CD14-positive monocyte (primary cell): Measurements from ENCODE around the gene PRRX2. TPM values are rescaled to one million over a fixed set of nuclear protein-coding genes. Genes with fewer than 3 reads are reported as not detected.

Experiments
- DNase-seq, 3 donors: peaks; one replicate each; pipeline ENCODE4 v3.0.0-alpha.2; 2011 to 2022
- H2AFZ ChIP-seq: 2 replicates; pipeline ENCODE4 v1.6.0; 2012; ENCODE audit warnings: mild to moderate bottlenecking, low read depth, low read length, inconsistent platforms; ENCODE audit not compliant: insufficient read depth, poor library complexity, severe bottlenecking
- H3K27ac ChIP-seq, 2 donors: 1 replicate in 1 of 2; 2 replicates in 1 of 2; pipeline ENCODE4 v1.5.1; 2012 to 2013; ENCODE audit warnings: low read length in 2 of 2, control low read depth in 1 of 2, inconsistent platforms in 1 of 2, low read depth in 1 of 2, mild to moderate bottlenecking in 1 of 2
- H3K27me3 ChIP-seq, 2 donors: one replicate each; pipeline versions ENCODE4 v1.6.0 to v1.6.1; 2011 to 2013; ENCODE audit warnings: low read length in 2 of 2; ENCODE audit not compliant: control insufficient read depth in 2 of 2, insufficient read depth in 2 of 2
- H3K36me3 ChIP-seq, 2 donors: replicated peaks in 1 of 2; 1 replicate in 1 of 2; 2 replicates in 1 of 2; pipeline versions ENCODE4 v1.5.1 to v1.6.1; 2012 to 2013; ENCODE audit warnings: low read length in 2 of 2, control low read depth in 1 of 2, inconsistent platforms in 1 of 2, mild to moderate bottlenecking in 1 of 2; ENCODE audit not compliant: insufficient read depth in 2 of 2, control insufficient read depth in 1 of 2
- H3K4me1 ChIP-seq, 2 donors: 1 replicate in 1 of 2; 2 replicates in 1 of 2; pipeline versions ENCODE4 v1.5.1 to v1.6.1; 2012 to 2013; ENCODE audit warnings: low read length in 2 of 2, control low read depth in 1 of 2, inconsistent platforms in 1 of 2, mild to moderate bottlenecking in 1 of 2, moderate library complexity in 1 of 2; ENCODE audit not compliant: insufficient read depth in 2 of 2, control insufficient read depth in 1 of 2
- H3K4me2 ChIP-seq: replicated peaks from 2 replicates; pipeline ENCODE3; 2012; ENCODE audit warnings: low read length, moderate library complexity, mild to moderate bottlenecking; ENCODE audit not compliant: poor library complexity, severe bottlenecking; ENCODE audit errors: extremely low read depth
- H3K4me3 ChIP-seq, 3 experiments: fragments of 200-600 bp in 1 of 3; sonication (generic) in 1 of 3; replicated peaks in 1 of 3; 1 replicate in 2 of 3; 2 replicates in 1 of 3; pipeline ENCODE4 v1.5.1; 2011 to 2013; ENCODE audit warnings: low read length in 3 of 3, mild to moderate bottlenecking in 3 of 3, control low read depth in 2 of 3, low read depth in 2 of 3, inconsistent platforms in 1 of 3, moderate library complexity in 1 of 3
- H3K79me2 ChIP-seq: 2 replicates; pipeline ENCODE4 v1.6.0; 2012; ENCODE audit warnings: mild to moderate bottlenecking, control low read depth, inconsistent platforms, low read length, moderate library complexity; ENCODE audit not compliant: insufficient read depth
- H3K9ac ChIP-seq: 2 replicates; pipeline ENCODE4 v1.6.0; 2017; ENCODE audit warnings: low read length, mild to moderate bottlenecking; ENCODE audit not compliant: insufficient read depth, poor library complexity, severe bottlenecking
- H3K9me3 ChIP-seq, 2 donors: replicated peaks in 1 of 2; 1 replicate in 1 of 2; 2 replicates in 1 of 2; pipeline versions ENCODE4 v1.5.1 to v1.6.1; 2012 to 2013; ENCODE audit warnings: low read length in 2 of 2, control low read depth in 1 of 2; ENCODE audit not compliant: control insufficient read depth in 1 of 2, insufficient read depth in 1 of 2
- H4K20me1 ChIP-seq: 2 replicates; pipeline ENCODE4 v1.6.0; 2012; ENCODE audit warnings: mild to moderate bottlenecking, low read length, control low read depth, moderate library complexity; ENCODE audit not compliant: insufficient read depth
- H3K27ac Mint-ChIP-seq, 7 donors: one replicate each; pipeline ENCODE4 v1.8.0; 2020; ENCODE audit warnings: mild to moderate bottlenecking in 7 of 7, mixed read lengths in 7 of 7, moderate library complexity in 6 of 7, inconsistent platforms in 2 of 7
- H3K27me3 Mint-ChIP-seq, 3 donors: one replicate each; pipeline ENCODE4 v1.8.0; 2021 to 2022; ENCODE audit warnings: low read depth in 3 of 3, mild to moderate bottlenecking in 3 of 3, mixed read lengths in 3 of 3, moderate library complexity in 3 of 3, inconsistent platforms in 1 of 3
- H3K36me3 Mint-ChIP-seq, 2 donors: one replicate each; pipeline ENCODE4 v1.8.0; 2020; ENCODE audit warnings: mixed read lengths in 2 of 2, inconsistent platforms in 1 of 2, mild to moderate bottlenecking in 1 of 2
- H3K4me1 Mint-ChIP-seq: one replicate; pipeline ENCODE4 v1.8.0; 2020; ENCODE audit warnings: mild to moderate bottlenecking, mixed read lengths
- H3K4me3 Mint-ChIP-seq, 2 donors: one replicate each; pipeline ENCODE4 v1.8.0; 2020; ENCODE audit warnings: mild to moderate bottlenecking in 2 of 2, mixed read lengths in 2 of 2, moderate library complexity in 1 of 2
- H3K9me3 Mint-ChIP-seq, 7 donors: one replicate each; pipeline ENCODE4 v1.8.0; 2020 to 2022; ENCODE audit warnings: mixed read lengths in 7 of 7, mild to moderate bottlenecking in 6 of 7, moderate library complexity in 6 of 7, inconsistent platforms in 2 of 7
- CTCF ChIP-seq: fragments of 200-600 bp; IDR thresholded peaks from one replicate; pipeline ENCODE4 v1.8.0; 2022; ENCODE audit warnings: antibody characterized with exemption, mild to moderate bottlenecking
- WGBS: methylation state at CpG from one replicate; pipeline ENCODE4 v1.1.5; 2013; ENCODE audit warnings: missing lambda C conversion rate; ENCODE audit not compliant: insufficient coverage; 5-methylcytosine and 5-hydroxymethylcytosine counted together
- intact Hi-C, 2 donors: fragments of 100-400 bp; cut with micrococcal nuclease; formaldehyde crosslinking; loops; one replicate each; pipeline versions ENCODE4 v1.15.0 to v1.15.1; 2023
- polyA plus RNA-seq, 3 donors: library from polyadenylated mRNA; depleted of rRNA in 1 of 3; unstranded in 2 of 3; stranded (reverse) in 1 of 3; fragments of 300-500 nt in 2 of 3; fragments of >200 nt in 1 of 3; fragmentation: Illumina TruSeq in 2 of 3; gene quantifications; 1 replicate in 2 of 3; 2 replicates in 1 of 3; pipeline ENCODE4 v1.2.3, GENCODE V29; 2012 to 2021

The PRRX2 gene
- polyA plus RNA-seq, 3 donors: not detected

GRCh38 chr9:129667850-129668249 is 2.4 kb downstream of the PRRX2 start:
- no peaks in the 10 kb centered on the region for H3K36me3 Mint-ChIP-seq
- H3K27me3 ChIP-seq: peaks cover 11 to 37% of the 10 kb centered on the region in 2 donors

GRCh38 chr9:129669141-129669718 is 3.8 kb downstream of the PRRX2 start:
- 62% methylated on average over 13 of the region's 17 CpGs for WGBS
- no peak for DNase-seq
- H3K27me3 ChIP-seq: peaks cover 10 to 28% of the 10 kb centered on the region in 2 donors

More at GRCh38 chr9:129667850-129668249, 2.4 kb downstream of the PRRX2 start:
- Mint-ChIP-seq H3K9me3 (peaks cover 0 to 15% (median 2%) of the 10 kb centered on the region in 7 donors), H3K27ac (no peak overlapping the region), H3K4me1 (peaks cover 8% of the 10 kb centered on the region), H3K27me3 (peaks cover 38 to 71% (median 63%) of the 10 kb centered on the region in 3 donors), H3K4me3 (no peak overlapping the region)
- no peak overlapping the region for H3K4me2 ChIP-seq
- no peak overlapping the region for H3K9ac ChIP-seq
- H3K4me3 ChIP-seq: no peak overlapping the region
- H3K79me2 ChIP-seq: no peaks in the 10 kb centered on the region
- H3K4me1 ChIP-seq: peaks cover 0 to 5% of the 10 kb centered on the region in 2 donors
- no peak for DNase-seq
- H4K20me1 ChIP-seq: no peaks in the 10 kb centered on the region
- H3K36me3 ChIP-seq: no peaks in the 10 kb centered on the region
- TF ChIP-seq CTCF: no peak
- intact Hi-C loops: no loop called here
- H2AFZ ChIP-seq: no peak overlapping the region
- no peaks in the 10 kb centered on the region for H3K9me3 ChIP-seq
- no peak overlapping the region for H3K27ac ChIP-seq
- WGBS: 94% methylated on average over 6 of the region's 9 CpGs

More at GRCh38 chr9:129669141-129669718, 3.8 kb downstream of the PRRX2 start:
- Histone ChIP-seq H3K4me3 (no peak overlapping the region), H4K20me1 (no peaks in the 10 kb centered on the region), H3K79me2 (no peaks in the 10 kb centered on the region), H3K4me1 (peaks cover 0 to 5% of the 10 kb centered on the region in 2 donors), H3K9ac (no peak overlapping the region), H3K9me3 (no peaks in the 10 kb centered on the region), H2AFZ (no peak overlapping the region), H3K27ac (no peak overlapping the region), H3K4me2 (no peak overlapping the region), H3K36me3 (no peaks in the 10 kb centered on the region)
- intact Hi-C loops: no loop called here
- no peak overlapping the region for H3K27ac Mint-ChIP-seq
- peaks cover 8% of the 10 kb centered on the region for H3K4me1 Mint-ChIP-seq
- H3K27me3 Mint-ChIP-seq: peaks cover 31 to 62% (median 60%) of the 10 kb centered on the region in 3 donors
- TF ChIP-seq CTCF: no peak
- H3K36me3 Mint-ChIP-seq: no peaks in the 10 kb centered on the region
- H3K9me3 Mint-ChIP-seq: peaks cover 0 to 15% (median 2%) of the 10 kb centered on the region in 7 donors
- no peak overlapping the region for H3K4me3 Mint-ChIP-seq
